ENCODE data around the gene TSPAN9. TPM values are rescaled to one million over a fixed set of nuclear protein-coding genes. Genes with fewer than 3 reads are reported as not detected.

Gene TSPAN9
- total RNA-seq, 2 donors from 2014 or later: 41.9 to 50.0 TPM

DNA sequence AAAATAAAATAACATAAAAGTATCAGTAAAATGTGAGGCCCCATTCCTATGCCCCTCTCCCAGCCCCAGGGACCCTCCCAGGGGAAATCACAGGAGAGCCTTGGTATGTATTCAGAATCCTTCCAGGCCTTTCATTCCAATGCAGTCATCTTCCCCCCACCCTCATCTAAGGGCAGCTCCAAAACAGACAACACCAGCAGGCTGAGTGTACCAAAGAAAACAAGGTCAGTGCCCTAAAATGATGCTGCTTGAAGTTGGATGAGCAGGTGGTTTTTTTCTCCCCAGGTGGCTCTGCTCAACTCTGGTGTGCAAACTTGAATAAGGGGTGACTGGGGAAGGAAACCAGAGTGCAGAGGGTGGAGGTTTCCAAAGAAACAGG, 56.2 kb downstream of the TSPAN9 start:
- DNase-seq (ENCODE audit: low spot score): no peak
- intact Hi-C loops (cut with DNase I): no loop called here
- Histone ChIP-seq H3K9me3 (no peaks in the 10 kb centered on the region), H3K27ac (no peak overlapping the region), H3K36me3 (no peaks in the 10 kb centered on the region), H3K27me3 (replicated peaks; ENCODE audit: insufficient read depth) (no peaks in the 10 kb centered on the region), H3K4me3 (no peak overlapping the region), H3K4me1 (replicated peaks) (peaks cover 3% of the 10 kb centered on the region)
- TF ChIP-seq CTCF (IDR thresholded peaks at IDR 0.05) (no peak), POLR2A (IDR thresholded peaks at IDR 0.05) (no peak), POLR2AphosphoS5 (IDR thresholded peaks at IDR 0.05) (no peak)

- Histone ChIP-seq H3K27me3 (replicated peaks; ENCODE audit: insufficient read depth) (no peaks in the 10 kb centered on the region), H3K27ac (no peak overlapping the region), H3K36me3 (no peaks in the 10 kb centered on the region), H3K4me3 (no peak overlapping the region), H3K9me3 (no peaks in the 10 kb centered on the region), H3K4me1 (replicated peaks) (peaks cover 3% of the 10 kb centered on the region)
- intact Hi-C loops (cut with DNase I): loop anchor here (2.0 kb wide), 1 partner anchor 69 kb away; no protein-coding TSS in a partner anchor
- no peak for TF ChIP-seq POLR2A (IDR thresholded peaks at IDR 0.05)
- no peak for TF ChIP-seq POLR2AphosphoS5 (IDR thresholded peaks at IDR 0.05)
- no peak for TF ChIP-seq CTCF (IDR thresholded peaks at IDR 0.05)
- WGBS: 87% methylated on average over 6 of the region's 6 CpGs
- no peak for DNase-seq (ENCODE audit: low spot score)
These were observed 56.9 kb downstream of the TSPAN9 start for GRCh38 chr12:3134126-3134525.

DNA sequence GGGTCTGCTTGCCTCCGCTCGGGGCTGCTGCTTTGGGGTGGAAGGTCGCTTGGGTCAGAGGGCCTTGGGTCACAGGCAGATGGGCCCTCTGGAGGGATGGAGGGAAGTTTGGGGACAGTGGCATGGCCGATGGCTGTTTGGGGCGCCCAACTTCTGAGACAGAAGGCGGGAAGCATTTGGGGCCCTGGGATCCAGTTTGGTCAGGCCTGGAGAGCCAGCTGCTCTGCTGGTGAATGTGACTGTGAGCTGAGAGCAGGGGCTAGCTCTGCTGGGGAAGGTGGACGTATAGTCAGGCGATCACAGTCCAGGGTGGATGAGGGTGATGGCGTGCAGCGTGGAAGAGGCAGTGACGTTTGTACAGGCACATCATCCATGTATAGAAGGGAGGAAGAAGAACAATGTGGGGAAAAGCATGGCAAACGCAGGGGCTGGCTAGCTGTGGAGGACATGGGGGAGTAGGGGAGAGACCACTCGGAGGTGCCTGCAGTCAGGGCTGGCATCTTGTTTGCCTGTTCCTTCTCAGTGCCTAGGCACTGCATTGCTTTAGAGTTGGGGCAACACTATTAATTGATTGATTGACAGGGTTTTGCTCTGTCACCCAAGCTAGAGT, 57.5 kb downstream of the TSPAN9 start:
- DNase-seq (ENCODE audit: low spot score): no peak
- Histone ChIP-seq H3K9me3 (no peaks in the 10 kb centered on the region), H3K4me1 (replicated peaks) (peaks cover 3% of the 10 kb centered on the region), H3K27me3 (replicated peaks; ENCODE audit: insufficient read depth) (no peaks in the 10 kb centered on the region), H3K27ac (no peak overlapping the region), H3K4me3 (no peak overlapping the region), H3K36me3 (no peaks in the 10 kb centered on the region)
- TF ChIP-seq POLR2A (IDR thresholded peaks at IDR 0.05): no peak
- no peak for TF ChIP-seq POLR2AphosphoS5 (IDR thresholded peaks at IDR 0.05)
- no peak for TF ChIP-seq CTCF (IDR thresholded peaks at IDR 0.05)
- WGBS: 91% methylated on average over 13 of the region's 13 CpGs
- intact Hi-C loops (cut with DNase I): loop anchor here (2.0 kb wide), 1 partner anchor 68 kb away; no protein-coding TSS in a partner anchor

- H3K27ac ChIP-seq: no peak overlapping the region
- 74% methylated on average over 19 of the region's 19 CpGs for WGBS
- no peaks in the 10 kb centered on the region for H3K36me3 ChIP-seq
- H3K4me1 ChIP-seq (replicated peaks): peaks cover 3% of the 10 kb centered on the region
- peak; percentile 33 for DNase-seq (ENCODE audit: low spot score)
- intact Hi-C loops (cut with DNase I): loop anchor here (1.0 to 2.0 kb wide), 2 partner anchors 67 to 140 kb away; no protein-coding TSS in a partner anchor
- H3K27me3 ChIP-seq (replicated peaks; ENCODE audit: insufficient read depth): no peaks in the 10 kb centered on the region
- H3K9me3 ChIP-seq: no peaks in the 10 kb centered on the region
- no peak overlapping the region for H3K4me3 ChIP-seq
- peak; percentile 67 to 88 (median 81) for TF ChIP-seq CTCF (IDR thresholded peaks at IDR 0.05)
- TF ChIP-seq POLR2AphosphoS5 (IDR thresholded peaks at IDR 0.05): peak; percentile 44
- no peak for TF ChIP-seq POLR2A (IDR thresholded peaks at IDR 0.05)
These were observed 58.6 kb downstream of the TSPAN9 start for GRCh38 chr12:3135522-3136461.
